ENCODE data around the gene ZNF165. TPM values are rescaled to one million over a fixed set of nuclear protein-coding genes. Genes with fewer than 3 reads are reported as not detected.

The ZNF165 gene
- total and polyA plus RNA-seq, 2 of the 4 experiments (the other 2 are of a cell fraction), result 0.07 to 0.36 TPM

DNA sequence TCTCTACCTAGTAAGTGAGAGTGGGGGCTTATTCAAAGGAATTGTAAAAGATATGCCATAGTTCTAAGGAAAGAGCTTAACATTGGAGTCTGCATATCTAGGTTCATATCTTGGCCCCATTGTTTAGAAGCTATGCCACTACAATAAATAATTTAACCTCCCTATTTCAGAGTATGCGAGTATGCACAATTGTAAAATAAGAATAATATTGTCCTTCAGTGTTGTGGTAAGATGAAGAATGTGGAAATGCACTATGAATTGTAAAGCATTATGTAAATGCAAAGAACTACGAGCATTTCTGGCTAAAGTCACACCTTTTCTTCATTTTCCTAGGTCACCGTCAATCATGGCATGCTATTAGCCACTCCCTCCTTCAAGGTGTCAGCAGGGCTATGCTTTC is 16.1 kb upstream of the ZNF165 start:
- Histone ChIP-seq H2BK120ac (ENCODE audit: low read depth, low read length) (no peak overlapping the region), H3K9me1 (ENCODE audit: insufficient read depth, low read length) (no peaks in the 10 kb centered on the region), H4K91ac (ENCODE audit: insufficient read depth, low read depth, low read length) (no peak overlapping the region), H3K4ac (ENCODE audit: low read depth, low read length) (no peak overlapping the region), H3K23ac (ENCODE audit: low read depth, low read length) (no peak overlapping the region), H3K4me3 (ENCODE audit: insufficient read depth, low read depth, low read length) (no peak overlapping the region), H3K4me1 (ENCODE audit: control insufficient read depth, insufficient read depth, low read length) (no peaks in the 10 kb centered on the region), H3K4me2 (ENCODE audit: low read depth, low read length) (no peak overlapping the region), H2AK9ac (replicated peaks; ENCODE audit: low read depth, low read length, poor library complexity) (no peak overlapping the region), H3K14ac (replicated peaks; ENCODE audit: low read depth, low read length) (no peak overlapping the region), H2BK5ac (ENCODE audit: low read depth, low read length, poor library complexity, severe bottlenecking) (no peak overlapping the region), H3K27me3 (ENCODE audit: control insufficient read depth, insufficient read depth, low read length) (0 out of 2 replicates have a peak, but pooled peaks cover 2% of the 10 kb centered on the region), H4K8ac (ENCODE audit: low read depth in 2 of 2, low read length in 2 of 2) (no peak overlapping the region), H3K27ac (ENCODE audit: insufficient read depth, low read length) (no peak overlapping the region), H3K56ac (ENCODE audit: extremely low read depth, insufficient read depth, low read length) (no peak overlapping the region), H2BK20ac (ENCODE audit: low read depth, low read length) (no peak overlapping the region), H2BK15ac (ENCODE audit: low read depth, low read length) (no peak overlapping the region), H2AK5ac (ENCODE audit: low read depth, low read length) (no peak overlapping the region), H4K5ac (ENCODE audit: low read depth, low read length) (no peak overlapping the region), H4K20me1 (ENCODE audit: insufficient read depth, low read length) (no peaks in the 10 kb centered on the region), H2AFZ (replicated peaks; ENCODE audit: low read length, poor library complexity) (no peak overlapping the region), H3K18ac (ENCODE audit: low read depth, low read length) (no peak overlapping the region), H3K79me1 (ENCODE audit: low read depth in 1 of 2, low read length in 2 of 2) (no peaks in the 10 kb centered on the region), H3K36me3 (ENCODE audit: control insufficient read depth, insufficient read depth, low read length) (no peaks in the 10 kb centered on the region), H3K9me3 (ENCODE audit: control insufficient read depth, insufficient read depth, low read length) (no peaks in the 10 kb centered on the region), H3K9ac (ENCODE audit: low read depth, low read length) (no peak overlapping the region)
- ChIA-PET CTCF (no interaction called here), POLR2A (ENCODE audit: unreplicated experiment) (no interaction called here)
- no CpG with 5 or more reads among the region's 3 CpGs for whole genome bisulfite sequencing, 2 experiments (ENCODE audit: extremely low coverage in 2 of 2, insufficient read length in 1 of 2)
- no TSS peak for BruUV-seq (replicated peaks)
- no peak for TF ChIP-seq MAZ (IDR thresholded peaks at IDR 0.05; ENCODE audit: borderline replicate concordance, low read depth, low read length)
- no peak for TF ChIP-seq POLR2A (IDR thresholded peaks at IDR 0.05; ENCODE audit: low read depth, low read length)
- no peak for TF ChIP-seq MAFK (IDR thresholded peaks at IDR 0.05; ENCODE audit: low read depth, low read length)
- TF ChIP-seq CEBPB (IDR thresholded peaks at IDR 0.05; ENCODE audit: low read depth, low read length), result no peak
- TF ChIP-seq, protein P1, sequence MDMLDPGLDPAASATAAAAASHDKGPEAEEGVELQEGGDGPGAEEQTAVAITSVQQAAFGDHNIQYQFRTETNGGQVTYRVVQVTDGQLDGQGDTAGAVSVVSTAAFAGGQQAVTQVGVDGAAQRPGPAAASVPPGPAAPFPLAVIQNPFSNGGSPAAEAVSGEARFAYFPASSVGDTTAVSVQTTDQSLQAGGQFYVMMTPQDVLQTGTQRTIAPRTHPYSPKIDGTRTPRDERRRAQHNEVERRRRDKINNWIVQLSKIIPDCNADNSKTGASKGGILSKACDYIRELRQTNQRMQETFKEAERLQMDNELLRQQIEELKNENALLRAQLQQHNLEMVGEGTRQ (IDR thresholded peaks at IDR 0.05; ENCODE audit: low read depth, low read length), result no peak
- TF ChIP-seq RAD21 (IDR thresholded peaks at IDR 0.05; ENCODE audit: low read length), result no peak
- no peak for TF ChIP-seq MXI1 (IDR thresholded peaks at IDR 0.05; ENCODE audit: borderline replicate concordance, low read depth, low read length)
- no peak for TF ChIP-seq FOS (IDR thresholded peaks at IDR 0.05; ENCODE audit: low read depth, low read length)
- TF ChIP-seq, protein P2, sequence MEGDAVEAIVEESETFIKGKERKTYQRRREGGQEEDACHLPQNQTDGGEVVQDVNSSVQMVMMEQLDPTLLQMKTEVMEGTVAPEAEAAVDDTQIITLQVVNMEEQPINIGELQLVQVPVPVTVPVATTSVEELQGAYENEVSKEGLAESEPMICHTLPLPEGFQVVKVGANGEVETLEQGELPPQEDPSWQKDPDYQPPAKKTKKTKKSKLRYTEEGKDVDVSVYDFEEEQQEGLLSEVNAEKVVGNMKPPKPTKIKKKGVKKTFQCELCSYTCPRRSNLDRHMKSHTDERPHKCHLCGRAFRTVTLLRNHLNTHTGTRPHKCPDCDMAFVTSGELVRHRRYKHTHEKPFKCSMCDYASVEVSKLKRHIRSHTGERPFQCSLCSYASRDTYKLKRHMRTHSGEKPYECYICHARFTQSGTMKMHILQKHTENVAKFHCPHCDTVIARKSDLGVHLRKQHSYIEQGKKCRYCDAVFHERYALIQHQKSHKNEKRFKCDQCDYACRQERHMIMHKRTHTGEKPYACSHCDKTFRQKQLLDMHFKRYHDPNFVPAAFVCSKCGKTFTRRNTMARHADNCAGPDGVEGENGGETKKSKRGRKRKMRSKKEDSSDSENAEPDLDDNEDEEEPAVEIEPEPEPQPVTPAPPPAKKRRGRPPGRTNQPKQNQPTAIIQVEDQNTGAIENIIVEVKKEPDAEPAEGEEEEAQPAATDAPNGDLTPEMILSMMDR (conservative IDR thresholded peaks at IDR 0.05; ENCODE audit: low read depth, low read length), result no peak
- no peak for TF ChIP-seq BHLHE40 (IDR thresholded peaks at IDR 0.05; ENCODE audit: low read depth, low read length)
- no peak for TF ChIP-seq RFX5 (IDR thresholded peaks at IDR 0.05; ENCODE audit: low read depth, low read length)
- no peak for TF ChIP-seq RCOR1 (IDR thresholded peaks at IDR 0.05; ENCODE audit: insufficient replicate concordance, low read length)
- TF ChIP-seq, protein P3, sequence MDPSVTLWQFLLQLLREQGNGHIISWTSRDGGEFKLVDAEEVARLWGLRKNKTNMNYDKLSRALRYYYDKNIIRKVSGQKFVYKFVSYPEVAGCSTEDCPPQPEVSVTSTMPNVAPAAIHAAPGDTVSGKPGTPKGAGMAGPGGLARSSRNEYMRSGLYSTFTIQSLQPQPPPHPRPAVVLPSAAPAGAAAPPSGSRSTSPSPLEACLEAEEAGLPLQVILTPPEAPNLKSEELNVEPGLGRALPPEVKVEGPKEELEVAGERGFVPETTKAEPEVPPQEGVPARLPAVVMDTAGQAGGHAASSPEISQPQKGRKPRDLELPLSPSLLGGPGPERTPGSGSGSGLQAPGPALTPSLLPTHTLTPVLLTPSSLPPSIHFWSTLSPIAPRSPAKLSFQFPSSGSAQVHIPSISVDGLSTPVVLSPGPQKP (IDR thresholded peaks at IDR 0.05; ENCODE audit: borderline replicate concordance, low read depth, low read length), result no peak
- no peak for TF ChIP-seq SMC3 (IDR thresholded peaks at IDR 0.05; ENCODE audit: low read depth, low read length)
- no peak for TF ChIP-seq CHD1 (IDR thresholded peaks at IDR 0.05; ENCODE audit: low read depth, low read length)
- no peak for TF ChIP-seq NFE2L2 (IDR thresholded peaks at IDR 0.05; ENCODE audit: low read depth, low read length)
- in situ Hi-C loops (cut with MboI; ENCODE audit: low sequenced_read_pairs) (no loop called here), dilution Hi-C loops (cut with HindIII; ENCODE audit: low sequenced_read_pairs, unreplicated experiment) (no loop called here), intact Hi-C loops (cut with micrococcal nuclease) (no loop called here)
- ATAC-seq (ENCODE audit: low read depth) (no peak), DNase-seq (no peak)

All from IMR-90 (cell line).